ENCODE results near the gene P3H1.

DNA sequence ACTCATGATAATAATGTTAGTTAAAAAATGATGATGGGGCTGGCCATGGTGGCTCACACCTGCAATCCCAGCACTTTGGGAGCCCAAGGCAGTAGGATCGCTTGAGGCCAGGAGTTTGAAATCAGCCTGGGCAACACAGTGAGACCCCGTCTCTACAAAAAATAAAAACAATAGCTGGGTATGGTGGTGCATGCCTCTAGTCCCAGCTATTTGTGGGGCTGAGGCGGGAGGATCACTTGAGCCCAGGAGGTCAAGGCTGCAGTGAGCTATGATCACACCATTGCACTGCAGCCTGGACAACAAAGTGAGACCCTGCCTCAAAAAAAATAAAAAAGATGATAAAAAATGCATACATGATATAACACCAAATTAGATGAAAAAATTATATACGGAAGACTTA is 5.3 kb downstream of the P3H1 start:
- TF ChIP-seq, protein P1, sequence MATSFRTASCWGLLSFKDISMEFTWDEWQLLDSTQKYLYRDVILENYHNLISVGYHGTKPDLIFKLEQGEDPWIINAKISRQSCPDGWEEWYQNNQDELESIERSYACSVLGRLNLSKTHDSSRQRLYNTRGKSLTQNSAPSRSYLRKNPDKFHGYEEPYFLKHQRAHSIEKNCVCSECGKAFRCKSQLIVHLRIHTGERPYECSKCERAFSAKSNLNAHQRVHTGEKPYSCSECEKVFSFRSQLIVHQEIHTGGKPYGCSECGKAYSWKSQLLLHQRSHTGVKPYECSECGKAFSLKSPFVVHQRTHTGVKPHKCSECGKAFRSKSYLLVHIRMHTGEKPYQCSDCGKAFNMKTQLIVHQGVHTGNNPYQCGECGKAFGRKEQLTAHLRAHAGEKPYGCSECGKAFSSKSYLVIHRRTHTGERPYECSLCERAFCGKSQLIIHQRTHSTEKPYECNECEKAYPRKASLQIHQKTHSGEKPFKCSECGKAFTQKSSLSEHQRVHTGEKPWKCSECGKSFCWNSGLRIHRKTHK (tag by site-specific recombination; IDR thresholded peaks at IDR 0.05): no peak
- TF ChIP-seq, protein P2, sequence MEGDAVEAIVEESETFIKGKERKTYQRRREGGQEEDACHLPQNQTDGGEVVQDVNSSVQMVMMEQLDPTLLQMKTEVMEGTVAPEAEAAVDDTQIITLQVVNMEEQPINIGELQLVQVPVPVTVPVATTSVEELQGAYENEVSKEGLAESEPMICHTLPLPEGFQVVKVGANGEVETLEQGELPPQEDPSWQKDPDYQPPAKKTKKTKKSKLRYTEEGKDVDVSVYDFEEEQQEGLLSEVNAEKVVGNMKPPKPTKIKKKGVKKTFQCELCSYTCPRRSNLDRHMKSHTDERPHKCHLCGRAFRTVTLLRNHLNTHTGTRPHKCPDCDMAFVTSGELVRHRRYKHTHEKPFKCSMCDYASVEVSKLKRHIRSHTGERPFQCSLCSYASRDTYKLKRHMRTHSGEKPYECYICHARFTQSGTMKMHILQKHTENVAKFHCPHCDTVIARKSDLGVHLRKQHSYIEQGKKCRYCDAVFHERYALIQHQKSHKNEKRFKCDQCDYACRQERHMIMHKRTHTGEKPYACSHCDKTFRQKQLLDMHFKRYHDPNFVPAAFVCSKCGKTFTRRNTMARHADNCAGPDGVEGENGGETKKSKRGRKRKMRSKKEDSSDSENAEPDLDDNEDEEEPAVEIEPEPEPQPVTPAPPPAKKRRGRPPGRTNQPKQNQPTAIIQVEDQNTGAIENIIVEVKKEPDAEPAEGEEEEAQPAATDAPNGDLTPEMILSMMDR (tag by site-specific recombination; IDR thresholded peaks at IDR 0.05): no peak
